NCI-H1417 treated with DMSO at 0.1 percent for 48 hours (cell line): Measurements from ENCODE around the gene LPAR2.
A peak's percentile ranks its signal among the peaks of the same experiment; 100 is the strongest.

ENCODE experiments used
- DNase-seq: peaks from one replicate; lab custom pipeline; 2025; lab: John Stamatoyannopoulos, UW

Gene LPAR2

DNA sequence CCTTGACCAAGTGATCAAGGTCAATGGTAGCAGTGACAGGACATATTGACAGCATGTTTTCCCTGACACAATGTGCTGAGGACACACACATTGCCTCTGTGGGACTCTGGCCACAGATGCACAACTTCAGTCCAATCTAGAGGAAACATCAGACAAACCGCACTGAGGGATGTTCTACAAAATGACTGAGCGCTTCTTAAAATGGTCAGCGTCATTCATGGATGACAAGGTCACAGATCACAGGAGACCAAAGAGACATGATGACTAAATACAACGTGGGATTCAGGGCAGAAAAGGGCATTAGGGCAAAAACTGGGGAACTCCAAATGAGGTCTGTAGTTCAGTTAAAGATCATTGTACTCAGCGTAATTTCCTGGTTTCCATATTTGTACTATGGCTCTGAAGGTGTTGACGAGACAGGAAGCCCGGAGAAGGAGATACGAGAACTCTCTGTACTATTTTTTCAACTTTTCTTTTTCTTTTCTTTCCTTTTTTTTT, 30.2 kb downstream of the LPAR2 start:
- no peak for DNase-seq

DNA sequence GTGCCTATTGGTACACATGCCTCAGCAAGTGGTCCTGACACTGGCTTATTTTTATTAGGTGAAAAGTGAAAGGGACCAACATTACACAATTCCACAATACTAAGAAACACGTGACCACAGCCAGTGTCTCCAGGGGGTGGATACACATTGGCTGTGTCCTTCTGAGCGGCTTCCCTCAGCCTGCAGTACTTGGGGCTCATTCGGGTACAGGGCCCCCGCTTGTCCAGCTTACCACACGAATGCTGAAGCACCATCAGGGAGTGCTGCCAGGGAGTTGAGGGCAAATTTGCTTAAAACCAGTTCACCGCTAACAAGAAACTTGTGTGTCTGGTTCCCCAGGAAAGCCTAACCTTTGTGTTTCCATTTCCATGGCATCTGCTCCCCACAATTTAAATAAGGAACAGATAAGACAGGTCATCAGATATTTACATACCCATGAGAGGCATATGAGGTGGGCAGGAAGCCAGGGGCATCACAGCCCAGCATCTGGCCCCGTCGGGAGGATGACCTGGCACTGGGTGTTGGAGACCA, 32.8 kb downstream of the LPAR2 start:
- no peak for DNase-seq

DNA sequence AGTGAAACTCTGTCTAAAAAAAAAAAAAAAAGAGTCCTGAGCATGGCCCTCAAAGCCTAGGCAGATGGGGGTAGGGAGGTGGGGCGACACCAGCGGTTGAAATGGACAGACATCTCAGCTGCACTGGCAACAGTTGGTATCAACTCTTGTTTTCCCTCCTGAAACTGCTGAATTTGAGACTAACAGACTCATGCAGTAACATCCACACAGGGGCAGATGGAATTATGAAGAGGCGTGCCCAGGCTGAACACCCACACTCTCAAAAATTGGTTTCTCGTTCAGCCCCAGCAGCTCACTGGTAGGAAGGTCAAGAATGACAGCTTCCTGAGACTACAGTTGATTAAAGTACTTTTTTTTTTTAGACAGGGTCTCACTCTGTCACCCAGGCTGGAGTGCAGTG, 33.6 kb downstream of the LPAR2 start:
- DNase-seq = no peak

DNA sequence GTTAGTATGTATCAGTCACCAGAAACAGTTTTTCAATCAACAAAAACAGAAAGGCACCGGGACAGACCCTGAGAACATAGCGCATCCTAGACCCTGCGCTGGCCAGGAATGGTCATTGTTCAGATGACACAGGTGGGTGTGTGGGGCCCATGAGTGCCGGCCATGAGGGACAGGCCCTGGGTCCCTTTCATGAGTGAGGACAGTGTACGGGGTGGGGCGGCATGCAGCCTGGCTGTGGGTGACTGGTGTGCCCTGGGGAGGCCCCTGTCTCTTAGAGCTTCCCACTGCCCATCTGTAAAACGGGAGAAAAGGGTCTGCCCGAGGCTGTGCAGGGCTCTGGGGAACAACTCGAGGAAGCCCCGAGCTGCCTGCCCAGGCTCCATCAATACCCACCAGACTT, 35.3 kb downstream of the LPAR2 start:
- no peak for DNase-seq

DNA sequence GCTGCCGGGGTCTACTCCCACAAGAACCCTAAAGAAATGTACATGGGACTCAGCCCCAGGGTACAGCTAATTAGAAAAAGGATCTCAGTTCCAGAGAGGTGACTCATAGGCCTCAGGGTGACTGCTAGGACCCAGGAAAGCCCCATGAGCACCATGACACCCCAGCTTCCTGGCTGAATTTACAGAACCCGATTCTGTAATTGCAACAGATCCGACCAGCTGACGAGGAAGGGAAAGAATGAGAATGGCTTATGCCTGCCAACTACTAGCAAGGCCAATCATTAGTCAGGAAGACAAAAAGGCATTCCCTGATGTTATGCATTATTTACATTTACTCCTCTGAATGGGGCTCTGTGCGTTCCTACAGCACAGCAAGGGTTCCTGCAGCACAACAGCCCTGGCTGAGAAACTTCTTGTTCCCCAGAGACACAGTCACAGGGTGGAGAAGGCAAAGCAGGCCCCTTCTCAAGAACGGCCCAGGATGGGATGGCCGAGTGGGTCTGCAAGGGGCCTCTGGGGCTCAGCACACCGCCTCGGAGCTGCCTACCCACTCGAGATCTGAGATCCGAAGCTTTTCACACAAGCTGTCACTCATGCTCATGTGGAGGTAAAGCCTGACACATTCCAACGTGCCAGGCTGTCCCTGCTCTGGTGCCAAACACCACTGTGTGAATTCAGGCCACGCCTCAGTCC, 36.7 kb downstream of the LPAR2 start:
- no peak for DNase-seq

DNA sequence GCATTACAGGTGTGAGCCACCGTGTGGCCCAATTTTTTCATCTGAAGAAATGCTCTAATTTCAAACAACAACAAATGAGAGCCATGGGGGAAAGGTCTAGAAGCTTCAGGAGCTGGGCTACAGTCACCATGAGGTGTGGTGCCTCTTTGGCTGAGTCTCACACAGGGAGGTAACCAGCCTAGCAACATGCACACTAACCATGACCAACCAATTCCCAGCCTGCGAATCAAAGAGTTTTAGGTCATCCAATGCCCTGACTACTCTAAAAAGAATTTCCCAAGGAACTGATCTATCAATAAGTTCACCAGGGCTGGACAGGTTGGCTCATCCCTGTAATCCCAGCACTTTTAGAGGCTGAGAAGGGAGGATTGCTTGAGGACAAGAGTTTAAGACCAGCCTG, 39.5 kb downstream of the LPAR2 start:
- DNase-seq = no peak

GRCh38 chr19:19587771-19588170, 40.2 kb downstream of the LPAR2 start:
- DNase-seq = no peak

GRCh38 chr19:19584356-19584755, 43.7 kb downstream of the LPAR2 start:
- no peak for DNase-seq

DNA sequence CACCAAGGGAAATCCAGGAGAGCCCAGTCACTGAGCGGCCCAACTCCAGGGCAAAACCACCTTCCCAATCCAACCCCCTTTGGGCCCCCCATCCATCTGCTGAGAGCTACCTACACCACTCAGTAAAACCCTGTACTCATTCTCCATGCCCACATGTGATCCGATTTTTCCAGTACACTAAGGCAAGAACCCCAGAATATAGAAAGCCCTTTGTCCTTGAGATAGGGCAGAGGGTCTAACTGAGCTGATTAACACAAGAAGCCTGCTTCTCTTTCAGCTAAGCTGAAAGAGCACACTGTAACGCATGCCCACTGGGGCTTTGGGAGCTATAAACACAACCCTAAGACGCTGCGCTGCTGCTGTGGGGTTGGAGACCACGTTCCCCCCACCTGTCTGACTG, 45.5 kb downstream of the LPAR2 start:
- no peak for DNase-seq

GRCh38 chr19:19581391-19581790, 46.6 kb downstream of the LPAR2 start:
- no peak for DNase-seq

DNA sequence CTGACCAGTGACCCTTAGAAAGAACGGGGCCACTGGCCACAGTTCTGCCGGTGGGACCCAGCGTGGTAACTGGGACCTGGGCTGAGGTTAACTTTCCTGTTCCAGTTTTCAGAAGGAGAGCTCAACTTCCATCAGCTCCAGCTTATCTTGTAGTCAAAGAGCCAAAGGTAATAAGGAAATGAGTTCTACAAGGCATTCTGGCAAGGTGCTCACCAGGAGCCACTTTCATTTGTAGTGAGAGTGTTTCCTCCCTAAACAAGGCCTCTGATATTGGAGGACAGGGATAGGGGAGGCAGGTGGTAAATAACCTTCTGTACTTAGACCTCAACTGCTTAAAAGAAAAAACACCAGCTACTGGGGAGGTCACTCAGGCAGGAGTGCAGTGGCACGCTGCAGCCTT, 47.6 kb downstream of the LPAR2 start:
- no peak for DNase-seq

DNA sequence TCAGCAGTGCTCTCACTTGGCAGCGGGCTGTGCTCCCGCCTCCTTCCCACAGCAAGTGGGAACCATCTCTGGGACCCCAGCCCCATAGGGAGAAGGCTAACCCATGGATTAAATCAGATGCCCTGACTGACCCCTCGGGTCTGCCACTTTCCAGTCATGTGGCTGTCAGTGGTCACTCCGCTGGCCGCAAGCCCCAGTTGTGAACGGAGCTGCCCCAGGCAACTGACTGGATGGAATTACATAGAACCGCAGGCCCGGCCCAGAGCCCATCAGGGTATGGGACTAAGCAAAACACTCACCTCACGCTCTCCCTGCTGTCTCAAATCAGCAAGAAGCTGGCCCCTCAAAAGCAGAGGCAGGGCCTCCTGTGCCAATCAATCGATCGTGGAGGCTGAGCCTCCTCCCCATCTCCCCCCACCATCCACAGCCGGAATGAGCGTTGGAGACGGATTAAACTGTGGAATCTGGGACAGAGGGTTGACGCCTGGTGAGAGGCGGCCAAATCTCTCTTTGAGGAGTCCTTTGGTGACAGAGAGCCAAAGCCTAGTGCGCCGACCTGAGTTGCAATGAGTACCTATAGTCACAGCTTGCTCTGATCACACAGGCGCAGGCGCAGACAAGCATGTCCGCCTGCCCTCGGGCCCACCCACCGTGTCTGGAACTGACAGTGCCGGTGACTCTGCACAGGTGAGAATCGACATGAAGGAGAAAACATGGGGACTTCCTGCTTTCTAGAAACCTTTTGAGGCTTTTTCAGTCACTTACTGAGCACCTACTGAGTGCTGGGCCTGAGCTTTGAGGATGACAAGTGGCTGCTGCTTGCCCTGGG, 48.3 kb downstream of the LPAR2 start:
- no peak for DNase-seq

DNA sequence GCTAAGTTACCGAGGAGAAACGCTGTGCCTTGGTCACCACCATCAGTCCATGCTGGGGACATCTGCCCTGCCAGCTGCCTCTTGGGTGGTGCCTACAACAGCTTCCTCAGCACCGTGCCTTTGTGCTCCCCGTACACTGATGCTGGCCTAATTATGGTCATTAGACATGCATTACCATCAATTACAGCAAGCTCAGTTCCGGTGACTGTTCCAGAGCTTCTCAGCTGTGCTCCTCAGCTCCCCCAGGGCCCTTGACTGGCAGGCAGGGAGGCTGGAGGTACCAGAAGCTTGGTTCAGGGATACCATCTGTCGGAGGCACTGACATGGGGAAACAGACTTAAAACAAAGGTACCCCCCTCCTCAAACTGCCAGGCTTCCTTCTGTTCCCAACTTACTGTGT, 49.8 kb downstream of the LPAR2 start:
- peak; percentile 87 for DNase-seq

GRCh38 chr19:19575411-19575810, 52.6 kb downstream of the LPAR2 start:
- peak; percentile 70 for DNase-seq
